HG02884 (cell line): Measurements from ENCODE around the gene ACAT2.
"Not testable (repeated sequence)": the region's sequence is repeated elsewhere in the genome, so short reads cannot be mapped to it uniquely, and the experiment has no call there.

Source experiments
- ATAC-seq: cut with Tn5 transposase; IDR thresholded peaks from one replicate; pipeline ENCODE4 v1.9.1; 2021; ENCODE audit warnings: mild to moderate bottlenecking, moderate library complexity; ENCODE audit not compliant: unreplicated experiment

The ACAT2 gene

GRCh38 chr6:159761873-159762680 lies at the start of gene ACAT2:
ACAT2 (plus strand) TSS chr6:159762045; CDS start chr6:159762088, 43 bp downstream.
- peak; percentile 96 for ATAC-seq

DNA sequence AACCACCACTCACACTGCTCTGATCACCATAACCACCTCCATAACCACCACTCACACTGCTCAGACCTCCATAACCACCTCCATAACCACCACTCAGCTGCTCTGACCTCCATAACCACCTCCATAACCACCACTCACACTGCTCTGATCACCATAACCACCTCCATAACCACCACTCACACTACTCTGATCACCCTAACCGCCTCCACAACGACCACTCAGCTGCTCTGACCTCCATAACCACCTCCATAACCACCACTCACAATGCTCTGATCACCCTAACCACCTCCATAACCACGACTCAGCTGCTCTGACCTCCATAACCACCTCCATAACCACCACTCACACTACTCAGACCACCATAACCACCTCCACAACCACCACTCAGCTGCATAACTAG lies 49.5 kb upstream of the ACAT2 start:
- not testable (repeated sequence) for ATAC-seq

GRCh38 chr6:159713984-159714383 lies 47.9 kb upstream of the ACAT2 start:
- ATAC-seq = no peak

DNA sequence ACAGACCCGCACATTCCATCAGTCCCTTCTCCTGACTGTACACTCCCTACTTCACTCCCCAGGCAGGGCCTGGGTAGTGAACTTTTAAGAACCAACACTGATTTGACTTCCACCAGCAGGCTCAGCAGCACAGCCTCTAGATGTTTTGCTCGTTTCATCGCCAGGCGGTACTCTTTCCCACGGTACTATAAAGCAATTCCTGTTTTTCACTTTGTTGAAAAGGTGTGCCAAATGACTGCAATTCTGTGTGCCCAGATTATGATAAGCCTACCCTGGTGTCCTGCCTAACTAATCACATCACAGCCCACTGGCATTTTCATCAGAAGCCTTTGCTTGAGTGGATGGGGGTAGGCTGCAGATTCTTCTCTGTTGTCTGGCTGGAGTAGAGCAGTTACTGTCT lies 47.4 kb upstream of the ACAT2 start:
- no peak for ATAC-seq

GRCh38 chr6:159715166-159715565 lies 46.7 kb upstream of the ACAT2 start:
- no peak for ATAC-seq

DNA sequence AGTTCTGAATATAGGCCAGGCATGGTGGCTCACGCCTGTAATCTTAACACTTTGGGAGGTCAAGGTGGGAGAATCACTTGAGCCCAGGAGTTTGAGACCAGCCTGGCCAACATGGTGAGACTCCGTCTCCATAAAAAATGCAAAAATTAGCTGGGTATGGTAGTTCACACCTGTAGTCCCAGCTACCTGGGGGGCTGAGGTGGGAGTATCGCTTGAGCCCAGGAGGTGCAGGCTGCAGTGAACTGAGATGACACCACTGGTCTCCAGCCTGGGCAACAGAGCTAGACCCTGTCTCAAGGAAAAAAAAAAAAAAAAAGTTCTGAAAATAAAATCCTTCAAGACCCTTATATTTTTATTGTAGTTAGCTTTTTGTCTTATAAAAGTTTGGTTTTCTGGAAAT lies 46.2 kb upstream of the ACAT2 start:
- ATAC-seq = no peak

DNA sequence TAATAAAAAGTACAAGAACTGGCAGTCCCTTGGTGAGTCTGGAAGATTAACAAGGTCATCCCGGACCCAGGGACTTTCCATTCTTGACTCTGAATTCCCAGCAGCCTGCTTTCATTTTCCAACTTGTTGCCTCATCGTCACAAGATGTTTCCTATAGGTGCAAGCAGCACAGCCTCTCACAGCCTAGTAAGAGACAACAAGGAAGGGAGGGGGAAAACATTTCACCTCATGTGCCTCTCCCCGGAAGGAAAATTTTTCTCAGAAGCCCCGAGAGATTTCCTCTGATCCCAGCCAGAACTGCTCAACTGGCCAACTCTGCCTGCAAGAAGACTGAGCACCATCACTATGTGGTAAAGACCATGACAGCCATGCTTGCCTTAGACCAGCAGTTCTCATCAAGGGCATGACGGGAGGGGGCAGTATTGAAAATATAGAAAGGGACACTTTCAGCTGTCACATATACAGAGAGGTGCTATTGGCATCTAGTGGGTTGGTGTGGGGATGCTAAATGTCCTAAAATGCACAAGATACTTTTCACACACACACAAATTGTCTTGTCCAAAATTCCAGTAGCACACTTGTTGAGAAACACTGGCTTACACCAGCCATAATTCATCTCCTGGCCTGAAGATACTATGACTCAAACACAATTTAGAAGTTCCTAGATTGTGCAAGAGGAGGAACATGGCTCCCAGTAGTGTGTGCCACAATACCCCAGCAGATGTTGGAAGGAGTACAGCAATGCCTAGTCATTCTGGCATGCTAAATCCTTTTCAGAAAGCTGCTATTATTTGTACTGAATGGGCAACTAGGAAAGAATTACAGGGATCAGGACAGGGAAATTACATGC lies 45.4 kb upstream of the ACAT2 start:
- no peak for ATAC-seq

GRCh38 chr6:159718634-159719033 lies 43.2 kb upstream of the ACAT2 start:
- ATAC-seq = no peak

DNA sequence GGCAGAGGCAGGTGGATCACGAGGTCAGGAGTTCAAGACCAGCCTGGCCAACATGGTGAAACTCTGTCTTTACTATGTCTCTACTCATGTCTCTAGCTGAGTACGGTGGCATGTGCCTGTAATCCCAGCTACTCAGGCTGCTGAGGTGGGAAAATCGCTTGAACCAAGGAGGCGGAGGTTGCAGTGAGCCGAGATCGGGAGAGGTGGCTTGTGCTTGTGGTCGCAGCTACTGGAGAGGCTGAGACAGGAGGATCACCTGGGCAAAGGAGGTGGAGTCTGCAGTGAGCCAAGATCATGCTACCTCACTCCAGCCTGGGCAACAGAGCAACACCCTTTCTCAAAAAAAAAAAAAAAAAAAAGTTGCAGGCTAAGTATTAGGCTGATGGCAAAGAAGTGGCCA lies 42.6 kb upstream of the ACAT2 start:
- no peak for ATAC-seq

GRCh38 chr6:159720708-159721107 lies 41.1 kb upstream of the ACAT2 start:
- peak; percentile 54 for ATAC-seq

DNA sequence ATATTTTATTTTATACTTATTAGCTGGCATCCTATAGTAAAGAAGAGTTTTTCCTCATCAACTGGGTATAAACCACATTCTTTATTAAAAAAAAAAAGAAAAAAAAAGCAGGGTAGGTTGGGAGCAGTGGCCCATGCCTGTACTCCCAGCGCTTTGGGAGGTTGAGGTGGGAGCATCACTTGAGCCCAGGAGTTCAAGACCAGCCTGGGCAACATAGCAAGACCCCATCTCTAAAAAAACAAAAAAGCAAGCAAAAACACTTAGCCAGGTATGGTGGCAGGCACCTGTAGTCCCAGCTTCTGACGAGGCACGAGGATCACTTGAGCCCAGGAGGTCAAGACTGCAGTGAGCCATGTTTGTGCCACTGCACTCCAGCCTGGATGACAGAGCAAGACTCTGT lies 39.9 kb upstream of the ACAT2 start:
- not testable (repeated sequence) for ATAC-seq

DNA sequence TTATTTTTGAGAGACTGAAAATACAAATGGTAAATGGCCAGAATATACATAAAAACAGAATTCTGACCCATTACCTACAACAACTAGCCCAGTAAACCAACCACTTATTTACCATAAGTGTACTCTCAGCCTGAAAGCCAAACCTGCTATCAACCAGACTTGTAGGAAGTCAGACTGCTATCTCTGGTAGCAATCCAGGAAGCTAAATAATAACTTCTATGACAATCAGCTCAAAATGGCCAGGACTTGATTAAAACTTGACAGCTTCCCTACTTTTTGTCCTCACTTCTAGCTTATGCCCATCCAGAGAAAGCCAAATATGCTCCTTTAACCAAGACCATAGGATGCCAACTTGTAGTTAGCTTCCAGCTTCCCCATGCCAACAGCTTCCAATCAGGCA lies 39.2 kb upstream of the ACAT2 start:
- no peak for ATAC-seq

GRCh38 chr6:159723259-159723658 lies 38.6 kb upstream of the ACAT2 start:
- no peak for ATAC-seq

DNA sequence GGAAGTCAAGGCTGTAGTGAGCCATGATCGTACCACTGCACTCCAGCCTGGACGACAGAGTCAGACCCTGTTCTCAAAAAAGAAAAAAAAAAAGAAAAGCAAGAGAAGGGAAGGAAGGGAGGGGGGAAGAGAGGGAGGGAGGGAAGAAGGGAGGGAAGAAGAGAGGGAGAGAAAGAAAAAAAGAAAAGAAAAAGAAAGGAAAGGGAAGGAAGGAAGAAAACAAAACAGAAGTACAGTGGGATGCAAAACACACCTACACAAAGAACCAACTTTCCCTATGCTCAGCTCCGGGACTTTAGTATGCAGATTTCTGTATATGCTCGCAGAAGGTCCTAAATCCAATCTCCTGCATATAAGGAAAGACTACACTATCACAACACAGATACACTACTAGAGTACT lies 37.1 kb upstream of the ACAT2 start:
- no peak for ATAC-seq

GRCh38 chr6:159725208-159725607 lies 36.6 kb upstream of the ACAT2 start:
- not testable (repeated sequence) for ATAC-seq

DNA sequence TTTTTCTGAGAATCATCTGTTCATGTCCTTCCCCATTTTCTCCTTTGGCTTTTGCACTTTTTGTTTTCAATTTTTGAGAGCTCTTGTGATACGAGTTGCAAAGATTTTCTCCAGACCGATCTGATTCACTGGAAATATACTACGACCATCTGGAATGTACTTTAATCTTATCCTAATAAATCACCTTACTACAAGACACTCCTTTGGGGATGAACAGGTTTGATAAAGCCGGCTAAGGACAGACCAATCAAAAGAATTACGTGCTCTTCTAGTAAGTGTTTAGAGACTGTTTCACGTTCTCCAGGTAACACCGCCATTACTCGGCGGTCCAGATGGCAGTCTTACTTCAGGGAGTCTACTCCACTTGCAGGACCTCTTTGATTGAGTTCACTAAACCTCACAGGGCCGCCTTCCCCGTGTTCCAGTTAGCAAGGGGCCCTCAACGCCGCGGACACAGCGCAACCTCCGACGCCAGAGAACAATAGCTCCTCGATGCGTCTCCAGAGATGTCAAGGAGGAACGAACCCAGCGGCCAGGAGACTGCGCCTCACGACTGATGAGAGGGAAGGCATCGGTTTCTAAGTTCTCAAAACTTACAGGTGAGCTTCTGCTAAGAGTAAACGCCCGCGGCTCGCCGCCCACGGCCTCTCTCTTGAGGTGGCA lies 35.5 kb upstream of the ACAT2 start:
- peak; percentile 12 for ATAC-seq

GRCh38 chr6:159726918-159727716 lies 34.7 kb upstream of the ACAT2 start, which contains the start of gene WTAP:
WTAP (plus strand) TSS chr6:159727506; CDS start chr6:159736266, 8,760 bp downstream.
- peak; percentile 73 for ATAC-seq

GRCh38 chr6:159727717-159728445 lies 34.0 kb upstream of the ACAT2 start:
- peak; percentile 17 for ATAC-seq

DNA sequence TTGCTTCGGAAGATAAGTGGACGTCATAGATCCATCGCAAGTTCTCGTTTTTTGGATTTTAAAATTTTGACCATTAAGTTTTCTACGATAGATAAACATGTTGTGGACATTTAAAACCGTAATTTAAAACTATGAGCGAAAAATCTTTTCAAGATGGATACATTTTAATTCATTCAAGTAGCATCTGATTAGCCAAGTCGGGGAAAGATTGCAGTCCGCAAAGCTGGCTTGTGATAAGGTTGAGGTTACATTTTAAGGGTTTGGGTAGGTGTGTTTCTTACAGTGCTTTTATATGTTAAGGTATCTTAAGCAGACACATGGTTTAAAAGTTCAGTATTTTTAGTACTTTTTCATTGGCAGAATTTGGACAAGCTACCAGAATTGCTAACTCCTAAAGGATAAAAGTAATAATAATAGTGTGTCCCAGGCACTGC lies 33.3 kb upstream of the ACAT2 start:
- no peak for ATAC-seq
